Measurements from ENCODE around the gene RGL3.
"Not testable (repeated sequence)": the region's sequence is repeated elsewhere in the genome, so short reads cannot be mapped to it uniquely, and the experiment has no call there.

RGL3 gene

GRCh38 chr19:11420429-11421370 is 1.6 kb upstream of the RGL3 start:
- no peak for DNase-seq

GRCh38 chr19:11418094-11418548 is 993 bp downstream of the RGL3 start:
- no peak for DNase-seq

- no peak for DNase-seq
Observed at GRCh38 chr19:11416346-11417052, 2.6 kb downstream of the RGL3 start.

- DNase-seq: no peak
Observed at GRCh38 chr19:11414544-11414943, 4.6 kb downstream of the RGL3 start.

- no peak for DNase-seq
Observed at GRCh38 chr19:11410682-11411081, 8.4 kb downstream of the RGL3 start.

- no peak for DNase-seq
Observed at GRCh38 chr19:11408591-11408990, 10.5 kb downstream of the RGL3 start.

GRCh38 chr19:11406703-11407236 is 12.3 kb downstream of the RGL3 start:
- DNase-seq: not testable (repeated sequence)

- no peak for DNase-seq
Observed at GRCh38 chr19:11405846-11406643, 13.1 kb downstream of the RGL3 start.

- no peak for DNase-seq
Observed at GRCh38 chr19:11404588-11405222, 14.4 kb downstream of the RGL3 start.

GRCh38 chr19:11401808-11402543 is 17.1 kb downstream of the RGL3 start:
- no peak for DNase-seq

GRCh38 chr19:11400798-11401197 is 18.3 kb downstream of the RGL3 start:
- DNase-seq: no peak

GRCh38 chr19:11399667-11400066 is 19.4 kb downstream of the RGL3 start:
- DNase-seq: no peak

GRCh38 chr19:11397089-11397610 is 22.0 kb downstream of the RGL3 start:
- no peak for DNase-seq

GRCh38 chr19:11390933-11391680 is 28.0 kb downstream of the RGL3 start:
- DNase-seq: no peak

GRCh38 chr19:11390359-11390758 is 28.8 kb downstream of the RGL3 start:
- no peak for DNase-seq

- DNase-seq: no peak
Observed at GRCh38 chr19:11387162-11388034, 31.7 kb downstream of the RGL3 start.

GRCh38 chr19:11384778-11385129 is 34.4 kb downstream of the RGL3 start:
- no peak for DNase-seq

GRCh38 chr19:11383706-11384048 is 35.4 kb downstream of the RGL3 start:
- no peak for DNase-seq

- no peak for DNase-seq
Observed at GRCh38 chr19:11382898-11383705, 36.0 kb downstream of the RGL3 start.

Data from NCI-H226 (cell line).